Kidney (tissue), 14 donors: ENCODE measurements around the gene AGPAT1. TPM values are rescaled to one million over a fixed set of nuclear protein-coding genes. Genes with fewer than 3 reads are reported as not detected.
A peak's percentile ranks its signal among the peaks of the same experiment; 100 is the strongest.

Experiments
- DNase-seq, 5 donors: peaks; one replicate each; pipeline ENCODE4 v3.0.0-alpha.2; 2013 to 2020
- FAIRE-seq: peaks from 2 replicates; lab custom pipeline; 2012; peaks lifted over from hg19 to GRCh38; lab: Jason Lieb, UNC
- H3K27ac ChIP-seq, 2 donors: one replicate each; pipeline ENCODE4 v1.7.0; 2013; ENCODE audit warnings: low read depth in 2 of 2, low read length in 2 of 2, inconsistent platforms in 1 of 2
- H3K27me3 ChIP-seq: one replicate; pipeline ENCODE4 v1.7.1; 2013; ENCODE audit warnings: low read length, inconsistent platforms; ENCODE audit not compliant: control insufficient read depth, insufficient read depth
- H3K36me3 ChIP-seq, 3 donors: one replicate each; pipeline versions ENCODE4 v1.7.0 to v1.7.1; 2013; ENCODE audit warnings: low read length in 3 of 3, control low read depth in 1 of 3, inconsistent platforms in 1 of 3; ENCODE audit not compliant: insufficient read depth in 3 of 3, control insufficient read depth in 2 of 3
- H3K4me1 ChIP-seq, 3 donors: one replicate each; pipeline versions ENCODE4 v1.7.0 to v1.7.1; 2013; ENCODE audit warnings: low read length in 3 of 3, inconsistent platforms in 1 of 3, low read depth in 1 of 3; ENCODE audit not compliant: control insufficient read depth in 2 of 3, insufficient read depth in 2 of 3
- H3K4me3 ChIP-seq, 3 donors: one replicate each; pipeline versions ENCODE4 v1.7.0 to v1.8.1; 2013; ENCODE audit warnings: low read length in 3 of 3, control low read depth in 1 of 3, inconsistent platforms in 1 of 3
- H3K9ac ChIP-seq, 3 donors: one replicate each; pipeline versions ENCODE4 v1.7.0 to v1.7.1; 2013; ENCODE audit warnings: low read length in 3 of 3, control low read depth in 1 of 3, inconsistent platforms in 1 of 3
- H3K9me3 ChIP-seq, 3 donors: one replicate each; pipeline versions ENCODE4 v1.7.0 to v1.7.1; 2013; ENCODE audit warnings: low read length in 3 of 3, control low read depth in 1 of 3, inconsistent platforms in 1 of 3; ENCODE audit not compliant: control insufficient read depth in 2 of 3, insufficient read depth in 1 of 3
- intact Hi-C: fragments of 100-400 bp; cut with DNase I; formaldehyde crosslinking; loops from one replicate; pipeline ENCODE4 v1.11.1; 2022
- polyA plus RNA-seq: library from polyadenylated mRNA; stranded (reverse); fragments of 350-450 nt; fragmentation: Illumina TruSeq; extraction: RNeasy Lipid Tissue Mini Kit (QIAGEN cat#74804); gene quantifications from one replicate; pipeline ENCODE4 v1.2.3, GENCODE V29; 2014; ENCODE audit warnings: low read depth, low replicate concordance; ENCODE audit not compliant: insufficient read depth
- total RNA-seq: library from RNA; stranded (reverse); fragmentation: NEBNext Ultra II Directional; extraction: Animal tissue kit (Norgen Biotek cat#: 25700); gene quantifications from one replicate; pipeline ENCODE4 v1.2.1, GENCODE V29; 2021
- TF ChIP-seq, protein P1 (sequence below): IDR thresholded peaks from 3 replicates; pipeline ENCODE4 v1.5.1; 2012; ENCODE audit warnings: mild to moderate bottlenecking, moderate library complexity, borderline replicate concordance; ENCODE audit not compliant: insufficient read depth; ENCODE audit errors: extremely low read depth
- donor health status: control.
- donor health status: control.
- donor health status: control.
- donor health status: control.
- donor health status: control.
- donor health status: DM: yes; HTN: yes; CAD: no.
- donor health status: Normal renal cell carcinoma (clear cell type).

The AGPAT1 gene
- total and polyA plus RNA-seq, 2 donors from 2014 or later: 58.9 to 87.1 TPM

DNA sequence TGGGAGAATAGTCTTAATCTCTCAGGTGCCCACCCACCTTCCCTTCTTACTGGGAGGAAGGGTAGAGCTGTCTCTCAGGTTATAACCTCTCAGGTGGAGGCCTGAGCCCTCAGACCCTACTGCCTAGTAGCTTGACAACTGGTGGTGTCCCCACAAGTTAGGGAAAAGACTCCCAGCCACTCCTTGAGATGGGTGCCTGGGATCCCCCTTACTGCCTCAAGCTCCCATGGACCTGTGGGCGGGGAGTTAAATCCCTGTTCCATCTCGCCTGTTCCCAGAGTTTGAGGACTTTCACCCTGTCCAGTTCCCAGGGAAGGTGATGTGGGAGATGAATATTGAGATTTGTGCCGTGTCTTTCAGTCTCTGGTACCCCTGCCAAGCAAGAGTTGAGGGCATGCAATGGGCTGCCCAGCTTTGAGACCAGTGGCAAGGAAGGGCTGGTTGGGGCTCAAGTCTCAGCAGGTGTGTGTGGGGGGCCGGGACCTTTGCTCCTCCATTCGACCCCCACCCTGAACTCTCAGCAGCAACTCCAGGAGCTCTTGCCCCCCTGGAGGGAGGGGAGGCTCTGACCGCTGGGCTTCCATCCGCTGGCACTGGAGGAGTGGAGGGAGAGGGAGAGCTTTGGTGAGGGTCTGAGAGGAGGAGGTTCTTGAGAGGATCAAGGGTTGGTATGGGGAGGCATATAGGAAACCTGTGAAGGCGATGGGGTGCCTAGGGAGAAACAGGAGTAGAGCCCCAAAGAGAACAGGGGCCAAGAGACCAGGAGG is 15.2 kb upstream of the AGPAT1 start:
- H3K4me1 ChIP-seq: peaks cover 2 to 31% (median 11%) of the 10 kb centered on the region in 3 donors
- H3K36me3 ChIP-seq: peaks cover 6 to 13% (median 8%) of the 10 kb centered on the region in 3 donors
- H3K4me3 ChIP-seq: peak overlapping the region in 2 of 3 donors; percentile 52 to 91
- FAIRE-seq: no peak
- intact Hi-C loops: no loop called here
- TF ChIP-seq, protein P1, sequence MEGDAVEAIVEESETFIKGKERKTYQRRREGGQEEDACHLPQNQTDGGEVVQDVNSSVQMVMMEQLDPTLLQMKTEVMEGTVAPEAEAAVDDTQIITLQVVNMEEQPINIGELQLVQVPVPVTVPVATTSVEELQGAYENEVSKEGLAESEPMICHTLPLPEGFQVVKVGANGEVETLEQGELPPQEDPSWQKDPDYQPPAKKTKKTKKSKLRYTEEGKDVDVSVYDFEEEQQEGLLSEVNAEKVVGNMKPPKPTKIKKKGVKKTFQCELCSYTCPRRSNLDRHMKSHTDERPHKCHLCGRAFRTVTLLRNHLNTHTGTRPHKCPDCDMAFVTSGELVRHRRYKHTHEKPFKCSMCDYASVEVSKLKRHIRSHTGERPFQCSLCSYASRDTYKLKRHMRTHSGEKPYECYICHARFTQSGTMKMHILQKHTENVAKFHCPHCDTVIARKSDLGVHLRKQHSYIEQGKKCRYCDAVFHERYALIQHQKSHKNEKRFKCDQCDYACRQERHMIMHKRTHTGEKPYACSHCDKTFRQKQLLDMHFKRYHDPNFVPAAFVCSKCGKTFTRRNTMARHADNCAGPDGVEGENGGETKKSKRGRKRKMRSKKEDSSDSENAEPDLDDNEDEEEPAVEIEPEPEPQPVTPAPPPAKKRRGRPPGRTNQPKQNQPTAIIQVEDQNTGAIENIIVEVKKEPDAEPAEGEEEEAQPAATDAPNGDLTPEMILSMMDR: no peak
- H3K27me3 ChIP-seq: no peaks in the 10 kb centered on the region
- peak overlapping the region in 2 of 3 donors; percentile 94 to 95 for H3K9ac ChIP-seq
- no peaks in the 10 kb centered on the region for H3K9me3 ChIP-seq
- peak in 3 of 5 donors; percentile 34 to 76 (median 66) for DNase-seq
- peak overlapping the region; percentile 93 to 98 for H3K27ac ChIP-seq

DNA sequence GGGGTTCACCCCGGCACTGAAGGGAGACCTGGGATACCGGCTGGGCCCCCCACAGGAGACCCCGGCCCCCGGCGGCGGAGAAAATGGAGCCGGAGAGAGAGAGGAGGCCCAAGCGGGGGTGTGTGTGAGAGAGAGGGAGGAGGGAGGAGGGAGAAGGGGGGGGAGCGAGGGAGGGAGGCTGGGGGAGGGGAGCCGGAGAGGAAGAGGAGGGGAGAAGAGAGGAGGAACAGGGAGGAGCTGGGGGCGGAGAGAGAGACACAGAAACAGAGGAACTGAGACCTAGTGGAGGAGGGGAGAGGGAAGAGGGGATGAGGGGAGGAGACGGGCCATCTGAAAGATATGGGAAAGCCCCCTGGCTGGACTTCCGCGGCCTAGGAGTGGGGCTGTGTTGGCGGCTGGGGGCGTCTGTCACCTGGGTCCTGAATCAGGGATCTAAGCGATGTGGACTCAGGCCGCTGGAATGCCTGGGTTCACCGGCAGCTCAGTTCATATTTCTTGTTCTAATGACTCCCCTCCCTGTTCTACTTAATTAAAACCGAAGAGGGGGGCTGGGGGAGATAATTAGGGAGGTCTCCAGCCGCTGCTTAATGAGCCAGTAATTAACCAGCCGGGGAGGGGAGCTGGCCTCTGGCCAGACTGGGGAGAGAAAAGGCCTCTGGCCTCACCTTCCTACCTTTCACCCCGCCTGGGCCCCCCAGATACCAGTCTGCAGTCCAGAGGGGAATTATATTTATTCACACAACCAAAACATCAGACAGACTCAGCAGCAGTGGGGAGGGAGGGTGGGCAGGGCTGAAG is 14.4 kb upstream of the AGPAT1 start, which contains the start of gene PBX2:
Gene PBX2 (minus strand): TSS at position 149 of the 798 bp plus-strand sequence. CDS start 287 bp downstream, outside the sequence.
- Histone ChIP-seq H3K36me3 (peaks cover 6 to 13% (median 8%) of the 10 kb centered on the region in 3 donors), H3K9ac (peak within 1 kb of the TSS; percentile 61 to 95 (median 94)), H3K9me3 (no peaks in the 10 kb centered on the region), H3K4me3 (peak within 1 kb of the TSS; percentile 71 to 91 (median 87)), H3K27me3 (no peaks in the 10 kb centered on the region), H3K27ac (peak within 1 kb of the TSS; percentile 93 to 98), H3K4me1 (peaks cover 2 to 31% (median 14%) of the 10 kb centered on the region in 3 donors)
- intact Hi-C loops: no loop called here
- TF ChIP-seq, protein P1: peak; percentile 8
- DNase-seq (peak; percentile 97 to 98 (median 98)), FAIRE-seq (no peak)

DNA sequence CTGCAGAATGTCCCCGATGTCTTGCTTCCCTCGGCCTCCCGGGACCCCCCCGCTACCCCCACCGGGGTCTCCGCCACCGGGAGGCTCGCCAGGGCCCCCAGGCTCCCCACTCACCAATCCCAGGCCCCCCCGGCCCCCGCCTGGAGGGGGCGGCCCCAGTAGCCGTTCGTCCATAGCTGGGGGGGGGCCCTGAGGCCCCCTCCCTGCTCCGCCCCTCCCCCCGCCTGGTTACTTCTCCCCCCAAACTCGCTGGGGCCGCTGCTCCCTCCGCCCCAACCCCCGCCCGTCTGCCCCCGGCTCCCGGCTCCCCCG is 13.8 kb upstream of the AGPAT1 start:
- intact Hi-C loops: no loop called here
- FAIRE-seq: no peak
- Histone ChIP-seq H3K27ac (peak overlapping the region; percentile 93 to 98), H3K9me3 (no peaks in the 10 kb centered on the region), H3K36me3 (peaks cover 6 to 13% (median 8%) of the 10 kb centered on the region in 3 donors), H3K27me3 (no peaks in the 10 kb centered on the region), H3K9ac (peak overlapping the region in 2 of 3 donors; percentile 72 to 90), H3K4me3 (peak overlapping the region; percentile 71 to 91 (median 72)), H3K4me1 (peaks cover 2 to 29% (median 10%) of the 10 kb centered on the region in 3 donors)
- TF ChIP-seq, protein P1: no peak
- peak in 2 of 5 donors; percentile 28 to 85 for DNase-seq
